ENCODE results near the gene PLCG2.
A peak's percentile ranks its signal among the peaks of the same experiment; 100 is the strongest.

Gene PLCG2

DNA sequence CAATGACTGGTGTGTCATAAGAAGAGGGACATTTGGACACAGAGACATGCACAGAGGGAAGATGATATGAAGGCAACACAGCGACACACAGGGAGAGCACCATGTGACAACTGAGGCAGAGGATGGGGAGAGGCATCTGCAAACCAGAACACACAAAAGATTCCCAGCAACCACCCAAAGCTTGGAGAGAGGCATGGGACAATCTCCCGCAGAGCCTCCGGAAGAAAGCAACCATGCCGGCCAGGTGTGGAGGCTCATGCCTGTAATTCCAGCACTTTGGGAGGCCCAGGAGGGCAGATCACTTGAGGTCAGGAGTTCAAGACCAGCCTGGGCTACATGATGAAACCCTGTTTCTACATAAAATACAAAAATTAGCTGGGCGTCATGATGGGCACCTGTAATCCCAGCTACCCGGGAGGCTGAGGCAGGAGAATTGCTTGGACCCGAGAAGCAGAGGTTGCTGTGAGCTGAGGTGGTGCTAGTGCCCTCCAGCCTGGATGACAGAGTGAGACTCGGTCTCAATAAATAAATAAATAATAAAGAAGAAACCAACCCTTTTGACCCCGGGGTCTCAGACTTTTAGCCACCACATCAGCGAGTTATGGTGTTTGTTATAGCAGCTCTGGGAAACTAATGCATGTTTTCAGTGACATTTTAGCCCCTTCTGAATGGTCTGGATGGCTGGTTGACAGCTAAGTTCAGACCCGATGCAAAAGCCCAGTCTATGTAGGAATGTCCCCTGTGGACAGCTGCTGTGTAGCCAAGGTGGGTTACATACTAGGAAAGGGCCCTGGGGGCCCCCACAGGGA is 13.8 kb upstream of the PLCG2 start:
- H3K9me3 Mint-ChIP-seq, result no peaks in the 10 kb centered on the region
- no peak for ATAC-seq (replicated peaks)
- no peak overlapping the region for H3K27ac Mint-ChIP-seq
- H3K4me3 Mint-ChIP-seq, result no peak overlapping the region
- peaks cover 6% of the 10 kb centered on the region for H3K36me3 Mint-ChIP-seq (ENCODE audit: insufficient read depth)
- DNase-seq, result no peak
- peaks cover 0 to 20% of the 10 kb centered on the region in 2 donors for H3K27me3 Mint-ChIP-seq
- peaks cover 0 to 5% of the 10 kb centered on the region in 2 donors for H3K4me1 Mint-ChIP-seq (ENCODE audit: low read depth in 2 of 2)

DNA sequence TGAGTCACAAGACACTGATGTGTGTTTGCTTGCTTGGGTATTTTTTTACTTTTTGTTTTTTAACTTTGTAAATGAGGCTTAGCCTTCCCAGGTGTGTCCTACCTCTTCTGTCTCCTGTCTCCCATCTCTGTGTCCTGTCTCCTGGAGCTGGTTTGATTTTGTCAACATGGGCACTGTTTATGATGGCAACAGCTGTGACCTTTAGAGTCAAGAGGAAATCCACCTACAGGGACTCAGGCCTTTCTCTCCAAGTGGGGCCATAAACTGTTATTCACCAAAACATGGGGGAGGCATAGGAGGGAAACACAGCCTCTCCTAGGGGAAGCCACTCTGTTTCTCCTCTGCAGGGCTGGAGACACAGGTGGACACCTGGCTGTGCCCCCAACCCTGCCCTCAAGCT is 13.1 kb upstream of the PLCG2 start:
- no peak overlapping the region for H3K4me3 Mint-ChIP-seq
- no peaks in the 10 kb centered on the region for H3K9me3 Mint-ChIP-seq
- peaks cover under 1 to 5% of the 10 kb centered on the region in 2 donors for H3K4me1 Mint-ChIP-seq (ENCODE audit: low read depth in 2 of 2)
- ATAC-seq (replicated peaks) (no peak), DNase-seq (no peak)
- peaks cover 6% of the 10 kb centered on the region for H3K36me3 Mint-ChIP-seq (ENCODE audit: insufficient read depth)
- no peak overlapping the region for H3K27ac Mint-ChIP-seq
- H3K27me3 Mint-ChIP-seq, result peaks cover 0 to 19% of the 10 kb centered on the region in 2 donors

DNA sequence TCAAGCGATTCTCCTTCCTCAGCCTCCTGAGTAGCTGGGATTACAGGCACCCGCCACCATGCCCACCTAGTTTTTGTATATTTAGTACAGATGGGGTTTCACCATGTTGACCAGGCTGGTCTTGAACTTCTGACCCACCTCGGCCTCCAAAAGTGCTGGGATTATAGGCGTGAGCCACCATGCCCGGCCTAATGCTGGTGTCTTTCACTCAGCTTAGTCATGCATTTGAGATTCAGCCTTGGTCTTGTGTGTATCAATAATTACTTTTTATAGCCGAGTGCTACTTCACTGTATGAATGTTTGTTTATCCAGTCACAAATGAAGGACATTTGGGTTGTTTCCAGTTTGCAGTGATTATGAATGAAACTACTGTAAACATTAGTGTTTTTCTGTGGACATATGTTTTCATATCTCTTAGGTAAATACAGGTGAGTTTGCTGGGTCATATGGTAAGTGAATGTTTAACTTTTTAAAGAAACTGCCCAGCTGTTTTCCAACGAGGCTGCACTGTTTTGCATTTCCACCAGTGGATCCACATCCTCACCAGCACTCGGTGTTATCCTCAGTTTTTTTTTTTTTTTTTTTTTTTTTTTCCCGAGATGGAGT is 11.0 kb upstream of the PLCG2 start:
- ATAC-seq (replicated peaks), result no peak
- no peak overlapping the region for H3K27ac Mint-ChIP-seq
- H3K4me1 Mint-ChIP-seq (ENCODE audit: low read depth in 2 of 2), result peaks cover 3 to 13% of the 10 kb centered on the region in 2 donors
- DNase-seq, result no peak
- peaks cover 0 to 24% of the 10 kb centered on the region in 2 donors for H3K27me3 Mint-ChIP-seq
- H3K9me3 Mint-ChIP-seq, result no peaks in the 10 kb centered on the region
- H3K36me3 Mint-ChIP-seq (ENCODE audit: insufficient read depth), result peaks cover 6% of the 10 kb centered on the region
- H3K4me3 Mint-ChIP-seq, result no peak overlapping the region

DNA sequence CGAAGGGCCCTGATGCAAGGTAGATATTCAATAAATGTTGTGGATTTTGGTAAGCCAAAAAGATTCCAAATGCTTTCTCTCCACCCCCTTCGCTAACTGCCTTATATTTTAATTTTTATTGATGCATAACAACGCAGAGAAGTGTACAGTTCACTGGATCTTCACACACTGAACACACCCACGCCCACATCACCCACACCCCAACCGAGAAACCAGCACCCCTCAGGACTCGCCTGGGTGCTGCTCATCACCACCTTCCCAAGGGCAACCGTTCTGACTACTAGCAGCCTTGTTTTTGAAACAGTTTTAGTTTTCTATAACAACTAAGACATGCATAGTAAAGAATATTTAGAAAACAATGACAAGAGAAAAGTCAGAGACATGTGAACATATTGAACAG is 9.1 kb upstream of the PLCG2 start:
- ATAC-seq (replicated peaks) (no peak), DNase-seq (no peak)
- Mint-ChIP-seq H3K36me3 (ENCODE audit: insufficient read depth) (peaks cover 6% of the 10 kb centered on the region), H3K27me3 (peaks cover 0 to 23% of the 10 kb centered on the region in 2 donors), H3K4me3 (peak overlapping the region in 1 of 2 donors; percentile 46), H3K9me3 (no peaks in the 10 kb centered on the region), H3K27ac (peak overlapping the region in 1 of 2 donors; percentile 81), H3K4me1 (ENCODE audit: low read depth in 2 of 2) (peaks cover 3 to 13% of the 10 kb centered on the region in 2 donors)

DNA sequence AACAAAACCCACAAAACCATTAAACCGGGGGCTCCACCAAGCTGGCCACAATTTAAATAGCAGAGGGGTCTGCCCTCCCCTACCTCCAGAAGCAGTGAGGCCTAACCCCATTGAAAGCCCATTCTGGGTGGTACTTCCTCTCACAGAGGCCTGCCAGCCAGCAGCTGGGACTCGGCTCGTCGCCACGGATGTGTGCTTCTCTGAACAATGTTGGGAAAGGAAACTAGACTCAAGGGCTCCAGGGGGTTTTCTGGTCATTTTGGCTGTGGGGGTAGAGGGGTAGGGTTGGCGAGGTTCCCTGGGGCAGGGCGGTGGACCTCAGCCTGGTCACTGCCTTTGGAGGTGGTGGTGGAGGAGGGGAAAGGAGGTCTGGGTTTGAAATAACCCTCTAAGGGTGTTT is 4.7 kb upstream of the PLCG2 start:
- no peak for DNase-seq
- no peak overlapping the region for H3K27ac Mint-ChIP-seq
- H3K9me3 Mint-ChIP-seq, result no peaks in the 10 kb centered on the region
- H3K36me3 Mint-ChIP-seq (ENCODE audit: insufficient read depth), result peaks cover 2% of the 10 kb centered on the region
- peaks cover 9 to 21% of the 10 kb centered on the region in 2 donors for H3K4me1 Mint-ChIP-seq (ENCODE audit: low read depth in 2 of 2)
- no peak for ATAC-seq (replicated peaks)
- H3K27me3 Mint-ChIP-seq, result peaks cover 0 to 18% of the 10 kb centered on the region in 2 donors
- no peak overlapping the region for H3K4me3 Mint-ChIP-seq

DNA sequence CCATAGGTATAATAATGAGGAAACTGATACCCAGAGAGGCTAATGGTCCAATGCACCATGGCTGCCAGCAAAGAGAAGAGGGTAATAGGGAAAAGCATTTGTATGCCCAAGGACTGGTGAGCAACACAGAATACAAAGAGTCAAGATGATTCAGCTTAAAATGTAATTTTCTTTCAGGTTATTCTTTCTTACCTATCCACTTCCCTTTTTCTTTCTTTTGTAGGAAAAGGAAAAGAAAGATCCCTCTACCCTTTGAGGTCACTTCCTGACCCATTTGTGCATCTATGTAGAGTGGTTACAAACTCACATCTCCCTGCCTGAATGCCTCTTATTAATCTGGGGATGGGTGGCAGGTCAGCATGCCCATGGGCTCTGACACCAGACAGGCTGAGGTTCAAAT is 3.5 kb upstream of the PLCG2 start:
- DNase-seq (no peak), ATAC-seq (replicated peaks) (no peak)
- peaks cover 18 to 26% of the 10 kb centered on the region in 2 donors for H3K4me1 Mint-ChIP-seq (ENCODE audit: low read depth in 2 of 2)
- peaks cover 8% of the 10 kb centered on the region for H3K36me3 Mint-ChIP-seq (ENCODE audit: insufficient read depth)
- no peak overlapping the region for H3K4me3 Mint-ChIP-seq
- H3K27me3 Mint-ChIP-seq, result peaks cover 0 to 28% of the 10 kb centered on the region in 2 donors
- no peak overlapping the region for H3K27ac Mint-ChIP-seq
- H3K9me3 Mint-ChIP-seq, result no peaks in the 10 kb centered on the region

DNA sequence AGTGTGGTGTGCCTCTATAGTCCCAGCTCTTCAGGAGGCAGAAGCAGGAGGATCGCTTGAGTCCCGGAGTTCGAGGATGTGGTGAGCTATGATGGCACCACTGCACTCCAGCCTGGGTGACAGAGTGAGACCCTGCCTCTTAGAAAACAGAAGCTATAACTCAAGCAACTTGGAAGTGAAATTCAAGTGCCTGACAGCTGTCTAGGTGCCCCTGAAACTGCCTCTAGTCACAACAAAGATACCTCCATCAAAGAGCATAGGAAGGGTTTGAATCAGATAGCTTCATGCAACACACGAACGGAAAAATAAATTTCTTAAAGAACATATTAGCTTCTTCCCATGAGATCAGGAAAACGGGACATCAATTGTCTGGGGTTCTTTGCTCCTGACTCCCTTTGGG is 860 bp upstream of the PLCG2 start:
- peaks cover 21 to 30% of the 10 kb centered on the region in 2 donors for H3K4me1 Mint-ChIP-seq (ENCODE audit: low read depth in 2 of 2)
- H3K27me3 Mint-ChIP-seq, result peaks cover 0 to 32% of the 10 kb centered on the region in 2 donors
- peak overlapping the region; percentile 77 to 78 for H3K4me3 Mint-ChIP-seq
- ATAC-seq (replicated peaks), result no peak
- H3K27ac Mint-ChIP-seq, result peak overlapping the region; percentile 61 to 65
- H3K36me3 Mint-ChIP-seq (ENCODE audit: insufficient read depth), result peaks cover 13% of the 10 kb centered on the region
- no peak for DNase-seq
- H3K9me3 Mint-ChIP-seq, result no peaks in the 10 kb centered on the region

DNA sequence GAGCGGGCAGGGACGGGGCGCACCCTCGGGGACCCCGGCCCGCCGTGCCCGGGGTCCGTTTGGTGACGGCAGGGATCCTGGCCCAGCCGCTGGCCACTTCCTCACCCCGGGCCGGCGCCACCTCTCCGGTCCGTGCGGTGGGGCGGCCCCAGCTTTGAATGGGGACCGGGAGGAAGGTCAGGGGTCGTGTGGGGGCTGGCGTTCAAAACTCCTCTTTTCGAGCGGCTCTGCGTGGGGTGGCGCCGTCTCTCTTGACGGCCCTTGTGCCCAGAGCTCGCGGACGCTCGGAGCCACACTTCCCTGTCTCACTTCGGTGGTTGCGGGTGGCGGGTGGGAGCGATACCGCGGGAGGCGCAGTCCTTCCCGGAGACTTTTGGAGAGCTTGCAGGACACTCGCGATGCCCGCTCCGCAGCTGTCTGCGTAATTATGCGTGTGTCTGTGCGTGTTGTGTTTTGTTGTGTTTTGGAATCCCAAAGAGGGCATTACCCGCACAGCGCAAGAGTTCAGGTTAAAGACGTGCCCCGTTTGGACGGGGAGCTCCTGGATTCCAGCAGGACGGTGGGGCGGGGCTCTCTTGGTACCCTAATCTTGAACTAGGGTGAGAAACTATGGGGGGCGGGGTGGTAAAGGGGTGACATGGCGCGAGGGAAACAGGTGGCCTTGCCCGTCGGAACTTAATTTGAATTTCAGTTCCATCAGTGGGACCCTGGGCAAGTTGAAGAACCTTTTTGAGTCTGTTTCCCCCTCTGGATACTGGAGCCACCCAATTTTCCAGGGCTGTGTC is 637 bp downstream of the PLCG2 start:
- ATAC-seq (replicated peaks) (peak; percentile 28), DNase-seq (peak in 1 of 3 experiments; percentile 23)
- H3K4me1 Mint-ChIP-seq (ENCODE audit: low read depth in 2 of 2), result peaks cover 28 to 30% of the 10 kb centered on the region in 2 donors
- H3K27me3 Mint-ChIP-seq, result peaks cover 0 to 29% of the 10 kb centered on the region in 2 donors
- peak overlapping the region; percentile 85 to 89 for H3K27ac Mint-ChIP-seq
- no peaks in the 10 kb centered on the region for H3K9me3 Mint-ChIP-seq
- peaks cover 13% of the 10 kb centered on the region for H3K36me3 Mint-ChIP-seq (ENCODE audit: insufficient read depth)
- peak overlapping the region; percentile 91 to 92 for H3K4me3 Mint-ChIP-seq

DNA sequence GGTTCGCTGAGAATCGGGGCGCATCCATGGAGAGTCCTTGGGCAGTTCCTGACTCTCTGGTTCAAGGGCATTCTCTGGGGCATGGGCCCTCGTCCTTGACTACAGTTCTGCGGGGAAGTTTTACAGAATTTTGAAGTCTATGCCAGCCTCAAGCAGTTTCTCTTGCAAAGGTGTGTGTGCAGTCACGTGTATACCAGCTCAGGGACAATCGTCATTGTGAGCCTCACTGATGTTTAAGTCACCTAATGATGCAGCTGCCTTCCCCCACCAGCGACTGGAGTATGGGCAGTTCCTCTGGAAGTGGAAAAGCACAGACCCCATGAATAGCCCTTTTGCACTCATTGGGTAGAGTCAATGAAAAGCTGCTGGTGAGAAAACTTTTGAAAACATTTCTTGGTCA is 1.3 kb downstream of the PLCG2 start:
- Mint-ChIP-seq H3K4me1 (ENCODE audit: low read depth in 2 of 2) (peaks cover 29 to 30% of the 10 kb centered on the region in 2 donors), H3K27ac (peak overlapping the region in 1 of 2 donors; percentile 85), H3K9me3 (no peaks in the 10 kb centered on the region), H3K27me3 (peaks cover 0 to 29% of the 10 kb centered on the region in 2 donors), H3K36me3 (ENCODE audit: insufficient read depth) (peaks cover 13% of the 10 kb centered on the region), H3K4me3 (peak overlapping the region; percentile 91 to 92)
- DNase-seq (no peak), ATAC-seq (replicated peaks) (no peak)

DNA sequence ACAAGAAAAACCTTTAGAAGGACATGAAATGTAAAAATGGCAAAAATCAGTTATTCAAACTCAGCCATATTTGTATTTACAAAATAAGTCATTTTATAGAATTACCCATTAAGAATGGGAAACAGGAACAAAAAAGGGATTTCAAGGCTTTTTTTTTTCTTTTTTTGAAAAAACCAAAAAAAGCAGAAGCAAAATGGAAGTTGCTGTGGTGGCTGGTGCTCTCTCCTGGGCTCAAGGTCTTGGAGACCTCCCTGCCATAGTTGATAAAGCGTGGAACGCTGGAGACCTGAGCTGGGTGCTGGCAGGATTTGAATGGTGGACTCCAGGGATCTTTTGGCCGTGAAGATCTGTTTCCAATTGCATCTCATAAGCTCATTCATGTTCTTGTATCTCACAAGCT is 3.1 kb downstream of the PLCG2 start:
- ATAC-seq (replicated peaks) (no peak), DNase-seq (no peak)
- Mint-ChIP-seq H3K4me3 (no peak overlapping the region), H3K27me3 (peaks cover 0 to 29% of the 10 kb centered on the region in 2 donors), H3K9me3 (no peaks in the 10 kb centered on the region), H3K27ac (no peak overlapping the region), H3K4me1 (ENCODE audit: low read depth in 2 of 2) (peaks cover 29 to 30% of the 10 kb centered on the region in 2 donors), H3K36me3 (ENCODE audit: insufficient read depth) (peaks cover 16% of the 10 kb centered on the region)

DNA sequence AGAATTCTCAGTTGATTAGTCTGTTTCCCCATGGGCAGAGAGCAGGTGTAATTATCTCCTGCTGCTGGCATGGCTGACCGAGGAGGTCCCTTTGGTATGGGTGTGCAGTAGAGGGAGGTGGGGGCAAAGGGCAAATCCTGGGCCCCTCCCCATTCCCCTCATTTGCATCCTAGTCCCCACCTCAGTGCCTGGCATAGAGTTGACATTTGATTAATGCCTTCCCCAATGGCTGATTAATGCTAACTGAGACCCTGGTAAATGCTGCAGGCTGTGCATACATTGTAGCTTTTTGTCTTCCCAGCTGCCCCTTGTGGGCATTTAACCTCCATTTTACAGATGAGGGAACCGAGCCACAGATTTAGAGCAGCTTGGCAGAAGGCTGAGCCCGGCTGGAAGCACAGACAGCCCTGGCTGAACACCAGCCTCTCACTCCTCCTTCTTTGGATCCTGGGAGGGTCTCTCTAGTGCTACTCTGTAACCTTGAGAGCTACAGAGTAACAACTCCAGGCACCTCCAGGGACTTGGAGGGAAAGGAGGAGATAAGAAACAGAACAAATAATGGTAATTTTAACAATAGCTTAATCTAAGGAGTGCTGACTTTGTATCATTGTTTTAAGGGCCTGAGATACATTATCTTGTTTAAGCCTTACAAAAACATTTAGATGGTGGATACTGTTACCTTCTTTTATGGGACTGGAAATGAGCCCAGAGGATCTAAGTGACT is 5.1 kb downstream of the PLCG2 start:
- Mint-ChIP-seq H3K4me3 (no peak overlapping the region), H3K9me3 (no peaks in the 10 kb centered on the region), H3K4me1 (ENCODE audit: low read depth in 2 of 2) (peaks cover 22 to 25% of the 10 kb centered on the region in 2 donors), H3K27ac (no peak overlapping the region), H3K36me3 (ENCODE audit: insufficient read depth) (peaks cover 14% of the 10 kb centered on the region), H3K27me3 (peaks cover 0 to 20% of the 10 kb centered on the region in 2 donors)
- ATAC-seq (replicated peaks), result no peak
- DNase-seq, result no peak

DNA sequence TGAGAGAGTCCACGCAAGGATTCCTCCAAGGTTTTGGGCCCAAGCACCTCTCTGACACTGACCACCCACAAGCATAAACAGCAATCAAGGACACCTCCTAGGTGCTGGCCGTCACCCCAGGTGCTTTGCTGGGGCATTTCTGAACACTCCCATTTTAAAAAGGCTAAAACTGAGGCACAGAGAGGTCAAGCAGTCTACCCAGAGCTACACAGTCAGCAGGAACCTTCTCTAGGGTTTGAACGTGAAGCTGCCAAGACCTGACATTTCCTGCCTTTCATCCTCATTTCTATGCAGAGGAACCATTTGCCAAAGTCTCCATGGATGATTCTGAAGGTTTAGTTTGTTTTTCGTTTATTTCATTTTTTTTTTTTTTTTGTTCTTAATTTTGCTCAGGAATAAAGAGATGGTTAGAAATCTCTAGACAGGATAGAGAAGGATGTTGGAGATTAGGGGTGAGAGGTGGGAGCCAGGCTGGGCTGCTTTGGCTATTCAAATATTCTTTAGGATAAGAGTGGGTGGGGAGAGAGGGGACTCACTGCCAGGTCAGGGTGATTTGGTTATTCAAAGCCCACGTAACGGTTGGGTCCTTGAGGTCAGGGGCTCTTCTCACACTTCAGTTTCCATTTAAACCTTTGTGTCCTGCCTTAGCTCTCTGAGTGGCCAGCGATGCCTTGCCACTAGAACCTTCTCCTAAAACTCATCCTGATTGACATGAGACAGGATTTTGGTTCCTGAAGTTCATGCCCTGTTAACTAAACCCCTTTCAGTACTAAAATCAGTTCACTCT is 6.2 kb downstream of the PLCG2 start:
- peak overlapping the region in 1 of 2 donors; percentile 2 for H3K27ac Mint-ChIP-seq
- peaks cover 0 to 12% of the 10 kb centered on the region in 2 donors for H3K27me3 Mint-ChIP-seq
- ATAC-seq (replicated peaks) (no peak), DNase-seq (no peak)
- no peak overlapping the region for H3K4me3 Mint-ChIP-seq
- peaks cover 20 to 21% of the 10 kb centered on the region in 2 donors for H3K4me1 Mint-ChIP-seq (ENCODE audit: low read depth in 2 of 2)
- H3K36me3 Mint-ChIP-seq (ENCODE audit: insufficient read depth), result peaks cover 9% of the 10 kb centered on the region
- no peaks in the 10 kb centered on the region for H3K9me3 Mint-ChIP-seq

Measured in effector memory CD8-positive, alpha-beta T cell (primary cell).